ENCODE measurements around the gene MALT1.

DNA sequence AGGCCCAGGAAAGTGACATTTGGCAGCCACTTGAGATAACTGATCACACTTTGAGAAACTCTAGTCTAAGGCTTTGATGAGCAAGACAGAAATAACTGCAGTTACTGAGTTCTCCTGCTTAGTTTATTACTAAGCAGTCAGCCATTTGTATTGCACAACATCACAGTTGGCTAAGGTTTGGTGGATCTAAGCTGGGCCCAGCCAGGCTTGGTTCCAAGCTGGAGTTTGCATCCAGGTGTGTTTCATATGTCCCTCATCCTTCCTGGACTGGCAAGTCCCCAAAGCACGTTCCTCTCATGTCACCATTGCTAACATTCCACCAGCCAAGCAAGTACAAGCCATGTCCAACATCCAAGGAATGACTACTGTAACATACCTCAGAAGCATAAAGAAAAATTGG, 122.1 kb downstream of the MALT1 start:
- TF ChIP-seq TAF1 (IDR thresholded peaks at IDR 0.05; ENCODE audit: borderline replicate concordance, insufficient read depth, low read length) (no peak), POLR2AphosphoS5 (IDR thresholded peaks at IDR 0.05; ENCODE audit: low read depth, low read length) (no peak), FOXP2 (optimal IDR thresholded peaks at IDR 0.05; ENCODE audit: borderline replicate concordance, extremely low read depth, extremely low read length, insufficient read depth) (no peak), SIN3A (IDR thresholded peaks at IDR 0.05; ENCODE audit: borderline replicate concordance, insufficient read depth, low read length) (no peak)
- TF ChIP-seq, protein P1, sequence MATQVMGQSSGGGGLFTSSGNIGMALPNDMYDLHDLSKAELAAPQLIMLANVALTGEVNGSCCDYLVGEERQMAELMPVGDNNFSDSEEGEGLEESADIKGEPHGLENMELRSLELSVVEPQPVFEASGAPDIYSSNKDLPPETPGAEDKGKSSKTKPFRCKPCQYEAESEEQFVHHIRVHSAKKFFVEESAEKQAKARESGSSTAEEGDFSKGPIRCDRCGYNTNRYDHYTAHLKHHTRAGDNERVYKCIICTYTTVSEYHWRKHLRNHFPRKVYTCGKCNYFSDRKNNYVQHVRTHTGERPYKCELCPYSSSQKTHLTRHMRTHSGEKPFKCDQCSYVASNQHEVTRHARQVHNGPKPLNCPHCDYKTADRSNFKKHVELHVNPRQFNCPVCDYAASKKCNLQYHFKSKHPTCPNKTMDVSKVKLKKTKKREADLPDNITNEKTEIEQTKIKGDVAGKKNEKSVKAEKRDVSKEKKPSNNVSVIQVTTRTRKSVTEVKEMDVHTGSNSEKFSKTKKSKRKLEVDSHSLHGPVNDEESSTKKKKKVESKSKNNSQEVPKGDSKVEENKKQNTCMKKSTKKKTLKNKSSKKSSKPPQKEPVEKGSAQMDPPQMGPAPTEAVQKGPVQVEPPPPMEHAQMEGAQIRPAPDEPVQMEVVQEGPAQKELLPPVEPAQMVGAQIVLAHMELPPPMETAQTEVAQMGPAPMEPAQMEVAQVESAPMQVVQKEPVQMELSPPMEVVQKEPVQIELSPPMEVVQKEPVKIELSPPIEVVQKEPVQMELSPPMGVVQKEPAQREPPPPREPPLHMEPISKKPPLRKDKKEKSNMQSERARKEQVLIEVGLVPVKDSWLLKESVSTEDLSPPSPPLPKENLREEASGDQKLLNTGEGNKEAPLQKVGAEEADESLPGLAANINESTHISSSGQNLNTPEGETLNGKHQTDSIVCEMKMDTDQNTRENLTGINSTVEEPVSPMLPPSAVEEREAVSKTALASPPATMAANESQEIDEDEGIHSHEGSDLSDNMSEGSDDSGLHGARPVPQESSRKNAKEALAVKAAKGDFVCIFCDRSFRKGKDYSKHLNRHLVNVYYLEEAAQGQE (IDR thresholded peaks at IDR 0.05; ENCODE audit: insufficient read depth in 1 of 2, low read depth in 2 of 2, low read length in 2 of 2), result no peak
